Kidney (tissue), 14 donors: ENCODE measurements around the gene ARAP1. TPM values are rescaled to one million over a fixed set of nuclear protein-coding genes. Genes with fewer than 3 reads are reported as not detected.

Source experiments
- DNase-seq, 5 donors: peaks; one replicate each; pipeline ENCODE4 v3.0.0-alpha.2; 2013 to 2020
- FAIRE-seq: peaks from 2 replicates; lab custom pipeline; 2012; peaks lifted over from hg19 to GRCh38; lab: Jason Lieb, UNC
- H3K27ac ChIP-seq, 2 donors: one replicate each; pipeline ENCODE4 v1.7.0; 2013; ENCODE audit warnings: low read depth in 2 of 2, low read length in 2 of 2, inconsistent platforms in 1 of 2
- H3K27me3 ChIP-seq: one replicate; pipeline ENCODE4 v1.7.1; 2013; ENCODE audit warnings: low read length, inconsistent platforms; ENCODE audit not compliant: control insufficient read depth, insufficient read depth
- H3K36me3 ChIP-seq, 3 donors: one replicate each; pipeline versions ENCODE4 v1.7.0 to v1.7.1; 2013; ENCODE audit warnings: low read length in 3 of 3, control low read depth in 1 of 3, inconsistent platforms in 1 of 3; ENCODE audit not compliant: insufficient read depth in 3 of 3, control insufficient read depth in 2 of 3
- H3K4me1 ChIP-seq, 3 donors: one replicate each; pipeline versions ENCODE4 v1.7.0 to v1.7.1; 2013; ENCODE audit warnings: low read length in 3 of 3, inconsistent platforms in 1 of 3, low read depth in 1 of 3; ENCODE audit not compliant: control insufficient read depth in 2 of 3, insufficient read depth in 2 of 3
- H3K4me3 ChIP-seq, 3 donors: one replicate each; pipeline versions ENCODE4 v1.7.0 to v1.8.1; 2013; ENCODE audit warnings: low read length in 3 of 3, control low read depth in 1 of 3, inconsistent platforms in 1 of 3
- H3K9ac ChIP-seq, 3 donors: one replicate each; pipeline versions ENCODE4 v1.7.0 to v1.7.1; 2013; ENCODE audit warnings: low read length in 3 of 3, control low read depth in 1 of 3, inconsistent platforms in 1 of 3
- H3K9me3 ChIP-seq, 3 donors: one replicate each; pipeline versions ENCODE4 v1.7.0 to v1.7.1; 2013; ENCODE audit warnings: low read length in 3 of 3, control low read depth in 1 of 3, inconsistent platforms in 1 of 3; ENCODE audit not compliant: control insufficient read depth in 2 of 3, insufficient read depth in 1 of 3
- CTCF ChIP-seq: IDR thresholded peaks from 3 replicates; pipeline ENCODE4 v1.5.1; 2012; ENCODE audit warnings: mild to moderate bottlenecking, moderate library complexity, borderline replicate concordance; ENCODE audit not compliant: insufficient read depth; ENCODE audit errors: extremely low read depth
- intact Hi-C: fragments of 100-400 bp; cut with DNase I; formaldehyde crosslinking; loops from one replicate; pipeline ENCODE4 v1.11.1; 2022
- polyA plus RNA-seq: library from polyadenylated mRNA; stranded (reverse); fragments of 350-450 nt; fragmentation: Illumina TruSeq; extraction: RNeasy Lipid Tissue Mini Kit (QIAGEN cat#74804); gene quantifications from one replicate; pipeline ENCODE4 v1.2.3, GENCODE V29; 2014; ENCODE audit warnings: low read depth, low replicate concordance; ENCODE audit not compliant: insufficient read depth
- total RNA-seq: library from RNA; stranded (reverse); fragmentation: NEBNext Ultra II Directional; extraction: Animal tissue kit (Norgen Biotek cat#: 25700); gene quantifications from one replicate; pipeline ENCODE4 v1.2.1, GENCODE V29; 2021
- donor health status: control.
- donor health status: control.
- donor health status: control.
- donor health status: control.
- donor health status: control.
- donor health status: DM: yes; HTN: yes; CAD: no.
- donor health status: Normal renal cell carcinoma (clear cell type).

ARAP1 gene
- total and polyA plus RNA-seq, 2 donors from 2014 or later = 58.2 to 80.8 TPM

DNA sequence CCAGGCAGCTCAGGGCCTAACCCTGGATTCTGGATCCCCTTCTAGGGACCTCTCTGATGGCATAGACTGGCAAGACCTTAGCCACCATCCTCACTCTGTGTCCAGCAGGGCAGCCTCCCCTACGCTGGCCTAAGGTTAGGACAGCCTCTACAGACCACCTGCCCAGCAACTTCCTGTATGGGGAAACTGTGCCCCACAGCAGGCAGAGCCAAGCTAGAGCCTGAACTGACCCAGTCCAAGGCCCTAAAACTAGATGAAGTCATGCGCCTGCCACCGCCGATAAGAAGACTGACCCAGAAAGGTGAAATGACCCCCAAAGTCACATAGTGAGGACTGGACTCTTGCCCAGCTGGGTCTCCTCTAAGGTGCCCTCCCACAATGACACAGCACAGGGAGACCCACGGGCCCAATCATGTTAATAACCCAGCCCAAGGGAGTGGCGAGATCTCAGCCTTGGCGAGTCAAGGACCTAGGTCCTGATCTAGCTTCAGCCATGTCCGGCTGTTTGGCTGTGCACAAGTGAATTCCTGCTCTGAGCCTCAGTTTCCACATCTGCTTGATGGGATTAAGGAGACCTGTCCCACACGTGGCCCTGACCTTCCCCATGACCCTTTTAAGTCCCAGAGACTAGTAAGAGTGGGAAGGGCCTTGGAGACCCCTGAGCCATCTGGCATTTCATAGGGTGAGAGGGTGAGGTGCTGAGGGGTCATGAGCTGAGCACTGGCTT, 24.1 kb upstream of the ARAP1 start:
- FAIRE-seq = no peak
- no peak for TF ChIP-seq CTCF
- no peaks in the 10 kb centered on the region for H3K27me3 ChIP-seq
- peak overlapping the region; percentile 8 to 61 for H3K27ac ChIP-seq
- H3K9ac ChIP-seq = no peak overlapping the region
- H3K9me3 ChIP-seq = no peaks in the 10 kb centered on the region
- no peaks in the 10 kb centered on the region for H3K36me3 ChIP-seq
- intact Hi-C loops = no loop called here
- no peak for DNase-seq
- H3K4me1 ChIP-seq = peaks cover 4 to 60% (median 30%) of the 10 kb centered on the region in 3 donors
- no peak overlapping the region for H3K4me3 ChIP-seq

GRCh38 chr11:72775288-72776110, 23.3 kb upstream of the ARAP1 start:
- Histone ChIP-seq H3K4me3 (no peak overlapping the region), H3K36me3 (no peaks in the 10 kb centered on the region), H3K27me3 (no peaks in the 10 kb centered on the region), H3K4me1 (peaks cover 4 to 54% (median 27%) of the 10 kb centered on the region in 3 donors), H3K27ac (no peak overlapping the region), H3K9me3 (no peaks in the 10 kb centered on the region), H3K9ac (no peak overlapping the region)
- FAIRE-seq = no peak
- intact Hi-C loops = no loop called here
- no peak for TF ChIP-seq CTCF
- DNase-seq = no peak

DNA sequence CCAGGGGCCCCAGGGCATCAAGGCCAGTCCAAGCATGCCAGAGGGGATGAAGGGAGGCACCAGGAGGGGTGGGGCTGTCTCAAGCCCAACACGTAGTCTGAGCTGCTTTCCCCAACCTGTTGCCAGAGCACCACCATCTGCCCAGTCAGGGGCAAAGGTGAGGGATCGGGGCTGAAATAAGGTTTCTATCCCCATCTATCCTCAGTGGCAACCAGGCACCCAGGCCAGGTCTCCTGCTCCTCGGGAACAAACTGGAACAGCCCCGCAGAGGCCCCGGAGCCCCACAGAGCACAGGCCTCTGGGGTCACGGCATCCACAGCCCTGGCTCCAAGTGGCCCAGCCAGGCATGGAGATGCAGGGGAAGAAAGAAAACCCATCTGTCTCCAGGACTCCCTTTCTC, 22.3 kb upstream of the ARAP1 start:
- DNase-seq = no peak
- Histone ChIP-seq H3K27ac (no peak overlapping the region), H3K4me3 (no peak overlapping the region), H3K9me3 (no peaks in the 10 kb centered on the region), H3K36me3 (no peaks in the 10 kb centered on the region), H3K27me3 (no peaks in the 10 kb centered on the region), H3K9ac (no peak overlapping the region), H3K4me1 (peaks cover 4 to 45% (median 17%) of the 10 kb centered on the region in 3 donors)
- no peak for FAIRE-seq
- TF ChIP-seq CTCF = no peak
- intact Hi-C loops = no loop called here
